Naive thymus-derived CD4-positive, alpha-beta T cell (primary cell): ENCODE results near the gene UBE2QL1. TPM values are rescaled to one million over a fixed set of nuclear protein-coding genes. Genes with fewer than 3 reads are reported as not detected.

Source experiments
- ATAC-seq: fragments of 150-1000 bp; cut with Tn5 transposase; 2 replicates; pipeline ENCODE4 v1.10.0; 2021; ENCODE audit warnings: mild to moderate bottlenecking, moderate library complexity
- CTCF ChIA-PET: fragments of 350-600 bp; sonication (Branson Sonifier 250); formaldehyde crosslinking; loops from one replicate; lab custom pipeline; 2021; ENCODE audit warnings: antibody characterized with exemption; lab: Charles Lee
- POLR2A ChIA-PET: fragments of 350-600 bp; sonication (Branson Sonifier 250); formaldehyde crosslinking; loops from one replicate; lab custom pipeline; 2021; ENCODE audit warnings: antibody characterized with exemption, inconsistent platforms; lab: Charles Lee
- DNase-seq, 9 donors: peaks; one replicate each; pipeline versions ENCODE4 v3.0.0 to v3.0.0-alpha.2; 2020 to 2022; ENCODE audit warnings: mixed read lengths in 1 of 9
- H3K27ac ChIP-seq: one replicate; pipeline ENCODE4 v1.7.0; 2013; ENCODE audit warnings: mild to moderate bottlenecking, low read depth, low read length, moderate library complexity
- H3K27me3 ChIP-seq, 2 donors: one replicate each; pipeline ENCODE4 v1.7.0; 2013; ENCODE audit warnings: low read length in 2 of 2, mild to moderate bottlenecking in 2 of 2, moderate library complexity in 2 of 2; ENCODE audit not compliant: control insufficient read depth in 2 of 2, insufficient read depth in 2 of 2
- H3K36me3 ChIP-seq, 3 experiments: 1 replicate in 2 of 3; 2 replicates in 1 of 3; pipeline ENCODE4 v1.7.0; 2013; ENCODE audit warnings: low read length in 3 of 3, mild to moderate bottlenecking in 3 of 3, moderate library complexity in 1 of 3; ENCODE audit not compliant: insufficient read depth in 3 of 3, control insufficient read depth in 2 of 3
- H3K4me1 ChIP-seq, 2 donors: one replicate each; pipeline ENCODE4 v1.7.0; 2013; ENCODE audit warnings: low read length in 2 of 2, mild to moderate bottlenecking in 2 of 2, moderate library complexity in 1 of 2; ENCODE audit not compliant: control insufficient read depth in 2 of 2, insufficient read depth in 2 of 2
- H3K4me3 ChIP-seq: 2 replicates; pipeline ENCODE4 v1.7.0; 2013; ENCODE audit warnings: mild to moderate bottlenecking, low read length
- H3K9me3 ChIP-seq, 3 experiments: 1 replicate in 2 of 3; 2 replicates in 1 of 3; pipeline ENCODE4 v1.7.0; 2013; ENCODE audit warnings: low read length in 3 of 3; ENCODE audit not compliant: control insufficient read depth in 2 of 3
- H3K27ac Mint-ChIP-seq, 9 donors: one replicate each; pipeline ENCODE4 v1.8.0; 2020 to 2022; ENCODE audit warnings: mixed read lengths in 9 of 9, mild to moderate bottlenecking in 8 of 9, moderate library complexity in 5 of 9, inconsistent platforms in 2 of 9
- H3K27me3 Mint-ChIP-seq, 5 donors: one replicate each; pipeline ENCODE4 v1.8.0; 2021 to 2022; ENCODE audit warnings: mixed read lengths in 5 of 5, mild to moderate bottlenecking in 1 of 5
- H3K36me3 Mint-ChIP-seq, 5 donors: one replicate each; pipeline ENCODE4 v1.8.0; 2020 to 2022; ENCODE audit warnings: mixed read lengths in 5 of 5, mild to moderate bottlenecking in 3 of 5, inconsistent platforms in 1 of 5
- H3K4me1 Mint-ChIP-seq, 7 donors: one replicate each; pipeline ENCODE4 v1.8.0; 2020 to 2022; ENCODE audit warnings: mixed read lengths in 7 of 7, mild to moderate bottlenecking in 3 of 7, inconsistent platforms in 1 of 7
- H3K4me3 Mint-ChIP-seq, 10 donors: one replicate each; pipeline ENCODE4 v1.8.0; 2020 to 2022; ENCODE audit warnings: mild to moderate bottlenecking in 10 of 10, mixed read lengths in 10 of 10, moderate library complexity in 6 of 10, inconsistent platforms in 2 of 10
- H3K9me3 Mint-ChIP-seq, 11 donors: one replicate each; pipeline ENCODE4 v1.8.0; 2020 to 2022; ENCODE audit warnings: mixed read lengths in 11 of 11, mild to moderate bottlenecking in 4 of 11, inconsistent platforms in 1 of 11, moderate library complexity in 1 of 11
- intact Hi-C, 2 donors: fragments of 100-400 bp; cut with micrococcal nuclease; formaldehyde crosslinking; loops; one replicate each; pipeline ENCODE4 v1.15.1; 2023
- polyA plus RNA-seq, 2 donors: library from polyadenylated mRNA; unstranded; fragments of 300-500 nt; fragmentation: Illumina TruSeq; gene quantifications; one replicate each; pipeline ENCODE4 v1.2.3, GENCODE V29; 2021
- total RNA-seq, 6 experiments: library from RNA in 5 of 6; stranded (reverse) in 5 of 6; gene quantifications; 1 replicate in 5 of 6; 2 replicates in 1 of 6; pipeline ENCODE4 v1.2.3 and lab custom pipeline; 2021 to 2026

UBE2QL1 gene
- total and polyA plus RNA-seq, 7 experiments from 2014 or later: 0.21 to 0.44 TPM; not detected in 5

GRCh38 chr5:6424700-6425099, 24.0 kb upstream of the UBE2QL1 start:
- H3K4me1 ChIP-seq: no peaks in the 10 kb centered on the region
- ChIA-PET POLR2A (no interaction called here), CTCF (no interaction called here)
- no peaks in the 10 kb centered on the region for H3K36me3 ChIP-seq
- H3K4me3 Mint-ChIP-seq: no peak overlapping the region
- ATAC-seq: no peak
- H3K27me3 ChIP-seq: no peaks in the 10 kb centered on the region
- no peaks in the 10 kb centered on the region for H3K9me3 ChIP-seq
- H3K4me3 ChIP-seq: no peak overlapping the region
- intact Hi-C loops: no loop called here
- H3K4me1 Mint-ChIP-seq: peaks cover 0 to 3% (median 0%) of the 10 kb centered on the region in 7 donors
- H3K27ac ChIP-seq: no peak overlapping the region
- H3K36me3 Mint-ChIP-seq: no peaks in the 10 kb centered on the region
- H3K27me3 Mint-ChIP-seq: peaks cover 4 to 44% (median 25%) of the 10 kb centered on the region in 5 donors
- no peak for DNase-seq
- no peak overlapping the region for H3K27ac Mint-ChIP-seq
- peaks cover 0 to 4% (median 0%) of the 10 kb centered on the region in 11 donors for H3K9me3 Mint-ChIP-seq

- CTCF ChIA-PET: no interaction called here
- no peaks in the 10 kb centered on the region for H3K4me1 ChIP-seq
- H3K36me3 ChIP-seq: no peaks in the 10 kb centered on the region
- peaks cover 0 to 4% of the 10 kb centered on the region in 2 donors for H3K27me3 ChIP-seq
- Mint-ChIP-seq H3K4me1 (peaks cover 0 to 3% (median 0%) of the 10 kb centered on the region in 7 donors), H3K36me3 (no peaks in the 10 kb centered on the region), H3K27me3 (peaks cover 7 to 34% (median 22%) of the 10 kb centered on the region in 5 donors), H3K27ac (no peak overlapping the region), H3K9me3 (peaks cover 0 to 4% (median 0%) of the 10 kb centered on the region in 11 donors), H3K4me3 (no peak overlapping the region)
- no peak overlapping the region for H3K27ac ChIP-seq
- H3K4me3 ChIP-seq: no peak overlapping the region
- ATAC-seq: no peak
- intact Hi-C loops: no loop called here
- no peaks in the 10 kb centered on the region for H3K9me3 ChIP-seq
- no peak for DNase-seq
- POLR2A ChIA-PET: no interaction called here
These were observed 21.0 kb upstream of the UBE2QL1 start for GRCh38 chr5:6427694-6428093.

- ChIA-PET POLR2A (no interaction called here), CTCF (no interaction called here)
- Histone ChIP-seq H3K27ac (no peak overlapping the region), H3K27me3 (peaks cover 0 to 4% of the 10 kb centered on the region in 2 donors), H3K4me1 (no peaks in the 10 kb centered on the region), H3K4me3 (no peak overlapping the region), H3K36me3 (no peaks in the 10 kb centered on the region), H3K9me3 (no peaks in the 10 kb centered on the region)
- Mint-ChIP-seq H3K27ac (no peak overlapping the region), H3K9me3 (peaks cover 0 to 4% (median 0%) of the 10 kb centered on the region in 11 donors), H3K27me3 (peaks cover 15 to 45% (median 29%) of the 10 kb centered on the region in 5 donors), H3K4me3 (no peak overlapping the region), H3K36me3 (no peaks in the 10 kb centered on the region), H3K4me1 (peaks cover 0 to 5% (median 0%) of the 10 kb centered on the region in 7 donors)
- intact Hi-C loops: no loop called here
- no peak for ATAC-seq
- DNase-seq: no peak
These were observed 18.1 kb upstream of the UBE2QL1 start for GRCh38 chr5:6430418-6431028.

- Mint-ChIP-seq H3K36me3 (no peaks in the 10 kb centered on the region), H3K27ac (no peak overlapping the region), H3K4me3 (no peak overlapping the region), H3K4me1 (peaks cover 0 to 5% (median 0%) of the 10 kb centered on the region in 7 donors), H3K27me3 (peaks cover 15 to 43% (median 33%) of the 10 kb centered on the region in 5 donors), H3K9me3 (peaks cover 0 to 4% (median 0%) of the 10 kb centered on the region in 11 donors)
- ChIA-PET POLR2A (no interaction called here), CTCF (no interaction called here)
- no peak for ATAC-seq
- no peak for DNase-seq
- H3K4me1 ChIP-seq: no peaks in the 10 kb centered on the region
- H3K27ac ChIP-seq: no peak overlapping the region
- no peak overlapping the region for H3K4me3 ChIP-seq
- no peaks in the 10 kb centered on the region for H3K9me3 ChIP-seq
- intact Hi-C loops: no loop called here
- peaks cover 0 to 4% of the 10 kb centered on the region in 2 donors for H3K27me3 ChIP-seq
- H3K36me3 ChIP-seq: no peaks in the 10 kb centered on the region
These were observed 17.2 kb upstream of the UBE2QL1 start for GRCh38 chr5:6431214-6432195.

GRCh38 chr5:6432206-6432605, 16.5 kb upstream of the UBE2QL1 start:
- DNase-seq (no peak), ATAC-seq (no peak)
- ChIA-PET POLR2A (no interaction called here), CTCF (no interaction called here)
- no peak overlapping the region for H3K27ac Mint-ChIP-seq
- H3K4me3 Mint-ChIP-seq: no peak overlapping the region
- peaks cover 0 to 5% (median 0%) of the 10 kb centered on the region in 7 donors for H3K4me1 Mint-ChIP-seq
- no peaks in the 10 kb centered on the region for H3K36me3 Mint-ChIP-seq
- Histone ChIP-seq H3K4me3 (no peak overlapping the region), H3K4me1 (no peaks in the 10 kb centered on the region), H3K27ac (no peak overlapping the region), H3K36me3 (no peaks in the 10 kb centered on the region), H3K9me3 (no peaks in the 10 kb centered on the region), H3K27me3 (peaks cover 0 to 4% of the 10 kb centered on the region in 2 donors)
- intact Hi-C loops: no loop called here
- peaks cover 15 to 37% (median 31%) of the 10 kb centered on the region in 5 donors for H3K27me3 Mint-ChIP-seq
- H3K9me3 Mint-ChIP-seq: peaks cover 0 to 4% (median 0%) of the 10 kb centered on the region in 11 donors

- no peaks in the 10 kb centered on the region for H3K9me3 ChIP-seq
- no peak overlapping the region for H3K27ac ChIP-seq
- Mint-ChIP-seq H3K36me3 (peaks cover 0 to 4% (median 0%) of the 10 kb centered on the region in 5 donors), H3K27ac (no peak overlapping the region), H3K4me1 (peaks cover 0 to 5% (median 0%) of the 10 kb centered on the region in 7 donors), H3K9me3 (peaks cover 0 to 9% (median 0%) of the 10 kb centered on the region in 11 donors), H3K4me3 (no peak overlapping the region), H3K27me3 (peaks cover 21 to 37% (median 32%) of the 10 kb centered on the region in 5 donors)
- CTCF ChIA-PET: no interaction called here
- peaks cover 4% of the 10 kb centered on the region in 2 donors for H3K27me3 ChIP-seq
- POLR2A ChIA-PET: no interaction called here
- no peak for DNase-seq
- H3K36me3 ChIP-seq: no peaks in the 10 kb centered on the region
- ATAC-seq: no peak
- intact Hi-C loops: loop anchor here (1.0 to 5.0 kb wide), 3 partner anchors 142 to 942 kb away; no protein-coding TSS in a partner anchor
- H3K4me3 ChIP-seq: no peak overlapping the region
- H3K4me1 ChIP-seq: no peaks in the 10 kb centered on the region
These were observed 13.9 kb upstream of the UBE2QL1 start for GRCh38 chr5:6434731-6435130.
